ENCODE results near the gene NMUR1. TPM values are rescaled to one million over a fixed set of nuclear protein-coding genes. Genes with fewer than 3 reads are reported as not detected.
A peak's percentile ranks its signal among the peaks of the same experiment; 100 is the strongest.

The NMUR1 gene
- total and polyA plus RNA-seq, 4 experiments from 2014 or later, result 0.05 TPM; not detected in 3

- H3K4me1 ChIP-seq (ENCODE audit: insufficient read depth, low read length), result peaks cover 11% of the 10 kb centered on the region
- H3K4me1 Mint-ChIP-seq, result peaks cover 12 to 44% (median 29%) of the 10 kb centered on the region in 4 donors
- no peaks in the 10 kb centered on the region for H3K27me3 ChIP-seq (ENCODE audit: insufficient read depth, low read length)
- CTCF ChIA-PET (ENCODE audit: partially characterized antibody), result interaction anchor here (0.6 to 1.9 kb wide), 9 partner anchors 8 to 88 kb away, joined by 3 to 10 read pairs (median 4); partner anchors contain the start of genes NCL and NMUR1
- H3K9me3 ChIP-seq (ENCODE audit: control insufficient read depth in 1 of 2, low read length in 2 of 2), result peaks cover 0 to 6% of the 10 kb centered on the region in 2 donors
- no peak overlapping the region for H3K27ac Mint-ChIP-seq
- H3K27ac ChIP-seq (ENCODE audit: low read depth, low read length), result no peak overlapping the region
- no peak overlapping the region for H3K4me3 Mint-ChIP-seq
- no peaks in the 10 kb centered on the region for H3K36me3 ChIP-seq (ENCODE audit: insufficient read depth, low read length)
- peaks cover 0 to 19% (median 13%) of the 10 kb centered on the region in 8 donors for H3K9me3 Mint-ChIP-seq
- H3K36me3 Mint-ChIP-seq, result peaks cover 0 to 12% of the 10 kb centered on the region in 2 donors
- no peak for DNase-seq
- intact Hi-C loops (cut with micrococcal nuclease), result no loop called here
- POLR2A ChIA-PET (ENCODE audit: partially characterized antibody), result no interaction called here
- H3K4me3 ChIP-seq (ENCODE audit: low read length in 2 of 2), result no peak overlapping the region
- H3K27me3 Mint-ChIP-seq, result no peaks in the 10 kb centered on the region
Observed at GRCh38 chr2:231552752-231553151, 22.5 kb upstream of the NMUR1 start.

GRCh38 chr2:231549446-231550239 lies 19.4 kb upstream of the NMUR1 start:
- CTCF ChIA-PET (ENCODE audit: partially characterized antibody), result interaction anchor here (1.0 to 3.0 kb wide), 5 partner anchors 9 to 19 kb away, joined by 3 to 8 read pairs (median 5); partner anchors contain the start of gene NMUR1
- DNase-seq, result no peak
- peaks cover 0 to 12% of the 10 kb centered on the region in 2 donors for H3K36me3 Mint-ChIP-seq
- peak overlapping the region in 2 of 8 donors; percentile 17 to 59 for H3K4me3 Mint-ChIP-seq
- H3K4me1 ChIP-seq (ENCODE audit: insufficient read depth, low read length), result peaks cover 22% of the 10 kb centered on the region
- H3K9me3 Mint-ChIP-seq, result peaks cover 0 to 21% (median 13%) of the 10 kb centered on the region in 8 donors
- intact Hi-C loops (cut with micrococcal nuclease), result no loop called here
- H3K4me3 ChIP-seq (ENCODE audit: low read length in 2 of 2), result no peak overlapping the region
- H3K27me3 Mint-ChIP-seq, result no peaks in the 10 kb centered on the region
- no peaks in the 10 kb centered on the region for H3K27me3 ChIP-seq (ENCODE audit: insufficient read depth, low read length)
- H3K36me3 ChIP-seq (ENCODE audit: insufficient read depth, low read length), result no peaks in the 10 kb centered on the region
- peak overlapping the region in 5 of 7 donors; percentile 32 to 77 (median 70) for H3K27ac Mint-ChIP-seq
- no peak overlapping the region for H3K27ac ChIP-seq (ENCODE audit: low read depth, low read length)
- H3K4me1 Mint-ChIP-seq, result peaks cover 24 to 51% (median 37%) of the 10 kb centered on the region in 4 donors
- peaks cover 0 to 6% of the 10 kb centered on the region in 2 donors for H3K9me3 ChIP-seq (ENCODE audit: control insufficient read depth in 1 of 2, low read length in 2 of 2)
- POLR2A ChIA-PET (ENCODE audit: partially characterized antibody), result interaction anchor here (1.2 to 1.3 kb wide), 2 partner anchors 23 to 35 kb away, joined by 3 to 5 read pairs; no protein-coding TSS in a partner anchor

- no peaks in the 10 kb centered on the region for H3K36me3 ChIP-seq (ENCODE audit: insufficient read depth, low read length)
- Mint-ChIP-seq H3K4me1 (peaks cover 24 to 42% (median 32%) of the 10 kb centered on the region in 4 donors), H3K27me3 (no peaks in the 10 kb centered on the region), H3K36me3 (peaks cover 0 to 12% of the 10 kb centered on the region in 2 donors), H3K9me3 (peaks cover 0 to 18% (median 12%) of the 10 kb centered on the region in 8 donors), H3K27ac (peak overlapping the region in 4 of 7 donors; percentile 1 to 89 (median 48)), H3K4me3 (peak overlapping the region in 3 of 8 donors; percentile 40 to 62 (median 44))
- H3K27ac ChIP-seq (ENCODE audit: low read depth, low read length), result no peak overlapping the region
- no peaks in the 10 kb centered on the region for H3K27me3 ChIP-seq (ENCODE audit: insufficient read depth, low read length)
- no peak overlapping the region for H3K4me3 ChIP-seq (ENCODE audit: low read length in 2 of 2)
- H3K9me3 ChIP-seq (ENCODE audit: control insufficient read depth in 1 of 2, low read length in 2 of 2), result peaks cover 0 to 6% of the 10 kb centered on the region in 2 donors
- peaks cover 22% of the 10 kb centered on the region for H3K4me1 ChIP-seq (ENCODE audit: insufficient read depth, low read length)
- ChIA-PET CTCF (ENCODE audit: partially characterized antibody) (interaction anchor here (1.0 to 3.0 kb wide), 3 partner anchors 10 to 18 kb away, joined by 3 to 8 read pairs (median 7); partner anchors contain the start of gene NMUR1), POLR2A (ENCODE audit: partially characterized antibody) (interaction anchor here (1.2 to 1.3 kb wide), 2 partner anchors 22 to 34 kb away, joined by 3 to 5 read pairs; no protein-coding TSS in a partner anchor)
- intact Hi-C loops (cut with micrococcal nuclease), result no loop called here
- no peak for DNase-seq
Observed at GRCh38 chr2:231548752-231549151, 18.5 kb upstream of the NMUR1 start.

GRCh38 chr2:231547315-231548110 lies 17.3 kb upstream of the NMUR1 start:
- intact Hi-C loops (cut with micrococcal nuclease), result no loop called here
- peak overlapping the region in 1 of 8 donors; percentile 35 for H3K4me3 Mint-ChIP-seq
- H3K9me3 Mint-ChIP-seq, result peaks cover 0 to 15% (median 7%) of the 10 kb centered on the region in 8 donors
- Histone ChIP-seq H3K27me3 (ENCODE audit: insufficient read depth, low read length) (no peaks in the 10 kb centered on the region), H3K9me3 (ENCODE audit: control insufficient read depth in 1 of 2, low read length in 2 of 2) (no peaks in the 10 kb centered on the region), H3K27ac (ENCODE audit: low read depth, low read length) (no peak overlapping the region), H3K4me3 (ENCODE audit: low read length in 2 of 2) (no peak overlapping the region), H3K36me3 (ENCODE audit: insufficient read depth, low read length) (no peaks in the 10 kb centered on the region), H3K4me1 (ENCODE audit: insufficient read depth, low read length) (peaks cover 22% of the 10 kb centered on the region)
- no peak overlapping the region for H3K27ac Mint-ChIP-seq
- no peak for DNase-seq
- H3K27me3 Mint-ChIP-seq, result no peaks in the 10 kb centered on the region
- CTCF ChIA-PET (ENCODE audit: partially characterized antibody), result interaction anchor here (1.2 to 1.9 kb wide), 3 partner anchors 11 to 64 kb away, joined by 4 to 6 read pairs (median 5); no protein-coding TSS in a partner anchor
- POLR2A ChIA-PET (ENCODE audit: partially characterized antibody), result interaction anchor here (0.6 kb wide), 1 partner anchor 249 kb away, joined by 3 read pairs; no protein-coding TSS in a partner anchor
- H3K36me3 Mint-ChIP-seq, result peaks cover 0 to 2% of the 10 kb centered on the region in 2 donors
- H3K4me1 Mint-ChIP-seq, result peaks cover 24 to 45% (median 36%) of the 10 kb centered on the region in 4 donors

GRCh38 chr2:231546014-231546715 lies 15.9 kb upstream of the NMUR1 start:
- no peak for DNase-seq
- Mint-ChIP-seq H3K4me3 (peak overlapping the region in 7 of 8 donors; percentile 68 to 88 (median 72)), H3K36me3 (peaks cover 0 to 4% of the 10 kb centered on the region in 2 donors), H3K4me1 (peaks cover 25 to 57% (median 39%) of the 10 kb centered on the region in 4 donors), H3K9me3 (peaks cover 0 to 19% (median 8%) of the 10 kb centered on the region in 8 donors), H3K27ac (peak overlapping the region; percentile 68 to 94 (median 89)), H3K27me3 (no peaks in the 10 kb centered on the region)
- intact Hi-C loops (cut with micrococcal nuclease), result no loop called here
- no peaks in the 10 kb centered on the region for H3K36me3 ChIP-seq (ENCODE audit: insufficient read depth, low read length)
- H3K9me3 ChIP-seq (ENCODE audit: control insufficient read depth in 1 of 2, low read length in 2 of 2), result no peaks in the 10 kb centered on the region
- H3K27me3 ChIP-seq (ENCODE audit: insufficient read depth, low read length), result no peaks in the 10 kb centered on the region
- ChIA-PET POLR2A (ENCODE audit: partially characterized antibody) (interaction anchor here (1.0 to 1.2 kb wide), 3 partner anchors 13 to 115 kb away, joined by 4 to 8 read pairs (median 4); partner anchors contain the start of gene NCL), CTCF (ENCODE audit: partially characterized antibody) (interaction anchor here (1.2 to 2.0 kb wide), 5 partner anchors 9 to 52 kb away, joined by 3 to 12 read pairs (median 5); no protein-coding TSS in a partner anchor)
- H3K4me1 ChIP-seq (ENCODE audit: insufficient read depth, low read length), result peaks cover 22% of the 10 kb centered on the region
- peak overlapping the region in 1 of 2 donors; percentile 39 for H3K4me3 ChIP-seq (ENCODE audit: low read length in 2 of 2)
- peak overlapping the region; percentile 51 for H3K27ac ChIP-seq (ENCODE audit: low read depth, low read length)
